ENCODE data around the gene TCEAL4.

The TCEAL4 gene

GRCh38 chrX:103554687-103555424 is 30.5 kb upstream of the TCEAL4 start:
- Histone ChIP-seq H3K36me3 (ENCODE audit: control insufficient read depth in 2 of 2, insufficient read depth in 2 of 2, low read length in 2 of 2) (no peaks in the 10 kb centered on the region), H3K4me3 (ENCODE audit: low read length in 2 of 2) (peak overlapping the region; percentile 66 to 72), H3K4me1 (ENCODE audit: control insufficient read depth, insufficient read depth, low read length) (no peaks in the 10 kb centered on the region), H3K9me3 (ENCODE audit: control insufficient read depth in 2 of 2, low read length in 2 of 2) (no peaks in the 10 kb centered on the region), H3K9ac (ENCODE audit: low read length in 2 of 2) (peak overlapping the region; percentile 51 to 55), H3K27me3 (ENCODE audit: control insufficient read depth in 1 of 2, insufficient read depth in 2 of 2, low read length in 2 of 2) (peaks cover 0 to 9% of the 10 kb centered on the region in 2 donors), H3K27ac (ENCODE audit: low read length) (no peak overlapping the region)

- Histone ChIP-seq H3K27ac (ENCODE audit: low read length) (no peak overlapping the region), H3K4me1 (ENCODE audit: control insufficient read depth, insufficient read depth, low read length) (no peaks in the 10 kb centered on the region), H3K9ac (ENCODE audit: low read length in 2 of 2) (no peak overlapping the region), H3K9me3 (ENCODE audit: control insufficient read depth in 2 of 2, low read length in 2 of 2) (no peaks in the 10 kb centered on the region), H3K27me3 (ENCODE audit: control insufficient read depth in 1 of 2, insufficient read depth in 2 of 2, low read length in 2 of 2) (peaks cover 0 to 9% of the 10 kb centered on the region in 2 donors), H3K4me3 (ENCODE audit: low read length in 2 of 2) (no peak overlapping the region), H3K36me3 (ENCODE audit: control insufficient read depth in 2 of 2, insufficient read depth in 2 of 2, low read length in 2 of 2) (no peaks in the 10 kb centered on the region)
These were observed 28.2 kb upstream of the TCEAL4 start for GRCh38 chrX:103556963-103557612.

- no peaks in the 10 kb centered on the region for H3K9me3 ChIP-seq (ENCODE audit: control insufficient read depth in 2 of 2, low read length in 2 of 2)
- no peak overlapping the region for H3K27ac ChIP-seq (ENCODE audit: low read length)
- no peak overlapping the region for H3K9ac ChIP-seq (ENCODE audit: low read length in 2 of 2)
- no peaks in the 10 kb centered on the region for H3K36me3 ChIP-seq (ENCODE audit: control insufficient read depth in 2 of 2, insufficient read depth in 2 of 2, low read length in 2 of 2)
- peaks cover 0 to 10% of the 10 kb centered on the region in 2 donors for H3K27me3 ChIP-seq (ENCODE audit: control insufficient read depth in 1 of 2, insufficient read depth in 2 of 2, low read length in 2 of 2)
- H3K4me1 ChIP-seq (ENCODE audit: control insufficient read depth, insufficient read depth, low read length), result no peaks in the 10 kb centered on the region
- no peak overlapping the region for H3K4me3 ChIP-seq (ENCODE audit: low read length in 2 of 2)
These were observed 25.1 kb upstream of the TCEAL4 start for GRCh38 chrX:103560256-103560655.

- no peaks in the 10 kb centered on the region for H3K36me3 ChIP-seq (ENCODE audit: control insufficient read depth in 2 of 2, insufficient read depth in 2 of 2, low read length in 2 of 2)
- H3K9me3 ChIP-seq (ENCODE audit: control insufficient read depth in 2 of 2, low read length in 2 of 2), result no peaks in the 10 kb centered on the region
- H3K9ac ChIP-seq (ENCODE audit: low read length in 2 of 2), result no peak overlapping the region
- H3K27me3 ChIP-seq (ENCODE audit: control insufficient read depth in 1 of 2, insufficient read depth in 2 of 2, low read length in 2 of 2), result peaks cover 0 to 9% of the 10 kb centered on the region in 2 donors
- no peak overlapping the region for H3K27ac ChIP-seq (ENCODE audit: low read length)
- H3K4me1 ChIP-seq (ENCODE audit: control insufficient read depth, insufficient read depth, low read length), result no peaks in the 10 kb centered on the region
- no peak overlapping the region for H3K4me3 ChIP-seq (ENCODE audit: low read length in 2 of 2)
These were observed 22.5 kb upstream of the TCEAL4 start for GRCh38 chrX:103562801-103563200.

GRCh38 chrX:103565197-103565596 is 20.1 kb upstream of the TCEAL4 start:
- Histone ChIP-seq H3K27me3 (ENCODE audit: control insufficient read depth in 1 of 2, insufficient read depth in 2 of 2, low read length in 2 of 2) (peaks cover 0 to 9% of the 10 kb centered on the region in 2 donors), H3K4me1 (ENCODE audit: control insufficient read depth, insufficient read depth, low read length) (no peaks in the 10 kb centered on the region), H3K9me3 (ENCODE audit: control insufficient read depth in 2 of 2, low read length in 2 of 2) (no peaks in the 10 kb centered on the region), H3K36me3 (ENCODE audit: control insufficient read depth in 2 of 2, insufficient read depth in 2 of 2, low read length in 2 of 2) (no peaks in the 10 kb centered on the region), H3K9ac (ENCODE audit: low read length in 2 of 2) (no peak overlapping the region), H3K27ac (ENCODE audit: low read length) (no peak overlapping the region), H3K4me3 (ENCODE audit: low read length in 2 of 2) (no peak overlapping the region)

- Histone ChIP-seq H3K4me3 (ENCODE audit: low read length in 2 of 2) (no peak overlapping the region), H3K27ac (ENCODE audit: low read length) (no peak overlapping the region), H3K9me3 (ENCODE audit: control insufficient read depth in 2 of 2, low read length in 2 of 2) (no peaks in the 10 kb centered on the region), H3K9ac (ENCODE audit: low read length in 2 of 2) (no peak overlapping the region), H3K36me3 (ENCODE audit: control insufficient read depth in 2 of 2, insufficient read depth in 2 of 2, low read length in 2 of 2) (no peaks in the 10 kb centered on the region), H3K27me3 (ENCODE audit: control insufficient read depth in 1 of 2, insufficient read depth in 2 of 2, low read length in 2 of 2) (peaks cover 0 to 9% of the 10 kb centered on the region in 2 donors), H3K4me1 (ENCODE audit: control insufficient read depth, insufficient read depth, low read length) (no peaks in the 10 kb centered on the region)
These were observed 19.6 kb upstream of the TCEAL4 start for GRCh38 chrX:103565752-103566151.

- Histone ChIP-seq H3K9me3 (ENCODE audit: control insufficient read depth in 2 of 2, low read length in 2 of 2) (no peaks in the 10 kb centered on the region), H3K27me3 (ENCODE audit: control insufficient read depth in 1 of 2, insufficient read depth in 2 of 2, low read length in 2 of 2) (peaks cover 0 to 2% of the 10 kb centered on the region in 2 donors), H3K4me3 (ENCODE audit: low read length in 2 of 2) (no peak overlapping the region), H3K27ac (ENCODE audit: low read length) (no peak overlapping the region), H3K36me3 (ENCODE audit: control insufficient read depth in 2 of 2, insufficient read depth in 2 of 2, low read length in 2 of 2) (no peaks in the 10 kb centered on the region), H3K9ac (ENCODE audit: low read length in 2 of 2) (no peak overlapping the region), H3K4me1 (ENCODE audit: control insufficient read depth, insufficient read depth, low read length) (no peaks in the 10 kb centered on the region)
These were observed 14.2 kb upstream of the TCEAL4 start for GRCh38 chrX:103571121-103571520.

GRCh38 chrX:103571726-103572125 is 13.6 kb upstream of the TCEAL4 start:
- Histone ChIP-seq H3K4me3 (ENCODE audit: low read length in 2 of 2) (no peak overlapping the region), H3K9me3 (ENCODE audit: control insufficient read depth in 2 of 2, low read length in 2 of 2) (no peaks in the 10 kb centered on the region), H3K27ac (ENCODE audit: low read length) (no peak overlapping the region), H3K36me3 (ENCODE audit: control insufficient read depth in 2 of 2, insufficient read depth in 2 of 2, low read length in 2 of 2) (no peaks in the 10 kb centered on the region), H3K4me1 (ENCODE audit: control insufficient read depth, insufficient read depth, low read length) (no peaks in the 10 kb centered on the region), H3K9ac (ENCODE audit: low read length in 2 of 2) (no peak overlapping the region), H3K27me3 (ENCODE audit: control insufficient read depth in 1 of 2, insufficient read depth in 2 of 2, low read length in 2 of 2) (peaks cover 0 to 2% of the 10 kb centered on the region in 2 donors)

GRCh38 chrX:103573202-103573601 is 12.1 kb upstream of the TCEAL4 start:
- Histone ChIP-seq H3K9ac (ENCODE audit: low read length in 2 of 2) (no peak overlapping the region), H3K27ac (ENCODE audit: low read length) (no peak overlapping the region), H3K9me3 (ENCODE audit: control insufficient read depth in 2 of 2, low read length in 2 of 2) (no peaks in the 10 kb centered on the region), H3K4me1 (ENCODE audit: control insufficient read depth, insufficient read depth, low read length) (no peaks in the 10 kb centered on the region), H3K36me3 (ENCODE audit: control insufficient read depth in 2 of 2, insufficient read depth in 2 of 2, low read length in 2 of 2) (no peaks in the 10 kb centered on the region), H3K27me3 (ENCODE audit: control insufficient read depth in 1 of 2, insufficient read depth in 2 of 2, low read length in 2 of 2) (peaks cover 0 to 3% of the 10 kb centered on the region in 2 donors), H3K4me3 (ENCODE audit: low read length in 2 of 2) (no peak overlapping the region)

- Histone ChIP-seq H3K36me3 (ENCODE audit: control insufficient read depth in 2 of 2, insufficient read depth in 2 of 2, low read length in 2 of 2) (peaks cover 0 to 2% of the 10 kb centered on the region in 2 donors), H3K9ac (ENCODE audit: low read length in 2 of 2) (peak overlapping the region in 1 of 2 donors; percentile 74), H3K27ac (ENCODE audit: low read length) (no peak overlapping the region), H3K27me3 (ENCODE audit: control insufficient read depth in 1 of 2, insufficient read depth in 2 of 2, low read length in 2 of 2) (peaks cover 0 to 4% of the 10 kb centered on the region in 2 donors), H3K4me1 (ENCODE audit: control insufficient read depth, insufficient read depth, low read length) (no peaks in the 10 kb centered on the region), H3K4me3 (ENCODE audit: low read length in 2 of 2) (peak overlapping the region in 1 of 2 donors; percentile 29), H3K9me3 (ENCODE audit: control insufficient read depth in 2 of 2, low read length in 2 of 2) (no peaks in the 10 kb centered on the region)
These were observed 719 bp upstream of the TCEAL4 start for GRCh38 chrX:103584596-103584995.

GRCh38 chrX:103586314-103586646 is 965 bp downstream of the TCEAL4 start:
- Histone ChIP-seq H3K27ac (ENCODE audit: low read length) (peak overlapping the region; percentile 80), H3K27me3 (ENCODE audit: control insufficient read depth in 1 of 2, insufficient read depth in 2 of 2, low read length in 2 of 2) (peaks cover 0 to 4% of the 10 kb centered on the region in 2 donors), H3K9ac (ENCODE audit: low read length in 2 of 2) (peak overlapping the region; percentile 74 to 86), H3K9me3 (ENCODE audit: control insufficient read depth in 2 of 2, low read length in 2 of 2) (no peaks in the 10 kb centered on the region), H3K4me1 (ENCODE audit: control insufficient read depth, insufficient read depth, low read length) (no peaks in the 10 kb centered on the region), H3K36me3 (ENCODE audit: control insufficient read depth in 2 of 2, insufficient read depth in 2 of 2, low read length in 2 of 2) (peaks cover 0 to 2% of the 10 kb centered on the region in 2 donors), H3K4me3 (ENCODE audit: low read length in 2 of 2) (peak overlapping the region; percentile 55 to 81)
